ENCODE data around the gene SETD1A.

Gene SETD1A

GRCh38 chr16:30958175-30959079 lies 873 bp downstream of the SETD1A start:
- ATAC-seq = peak; percentile 14
- Mint-ChIP-seq H3K4me1 (peaks cover 40% of the 10 kb centered on the region), H3K27ac (peak overlapping the region; percentile 97), H3K27me3 (no peaks in the 10 kb centered on the region), H3K9me3 (no peaks in the 10 kb centered on the region), H3K4me3 (peak overlapping the region; percentile 95 to 97)
- no peak for DNase-seq

- H3K9me3 Mint-ChIP-seq = no peaks in the 10 kb centered on the region
- no peaks in the 10 kb centered on the region for H3K27me3 Mint-ChIP-seq
- no peak for DNase-seq
- no peak for ATAC-seq
- H3K4me1 Mint-ChIP-seq = peaks cover 33% of the 10 kb centered on the region
- no peak overlapping the region for H3K4me3 Mint-ChIP-seq
- H3K27ac Mint-ChIP-seq = peak overlapping the region in 1 of 2 donors; percentile 23
Measured at GRCh38 chr16:30961384-30961783, 3.8 kb downstream of the SETD1A start.

- Mint-ChIP-seq H3K27me3 (no peaks in the 10 kb centered on the region), H3K4me3 (no peak overlapping the region), H3K27ac (peak overlapping the region in 1 of 2 donors; percentile 80), H3K9me3 (no peaks in the 10 kb centered on the region), H3K4me1 (peaks cover 20% of the 10 kb centered on the region)
- ATAC-seq (no peak), DNase-seq (no peak)
Measured at GRCh38 chr16:30963925-30964511, 6.5 kb downstream of the SETD1A start.

DNA sequence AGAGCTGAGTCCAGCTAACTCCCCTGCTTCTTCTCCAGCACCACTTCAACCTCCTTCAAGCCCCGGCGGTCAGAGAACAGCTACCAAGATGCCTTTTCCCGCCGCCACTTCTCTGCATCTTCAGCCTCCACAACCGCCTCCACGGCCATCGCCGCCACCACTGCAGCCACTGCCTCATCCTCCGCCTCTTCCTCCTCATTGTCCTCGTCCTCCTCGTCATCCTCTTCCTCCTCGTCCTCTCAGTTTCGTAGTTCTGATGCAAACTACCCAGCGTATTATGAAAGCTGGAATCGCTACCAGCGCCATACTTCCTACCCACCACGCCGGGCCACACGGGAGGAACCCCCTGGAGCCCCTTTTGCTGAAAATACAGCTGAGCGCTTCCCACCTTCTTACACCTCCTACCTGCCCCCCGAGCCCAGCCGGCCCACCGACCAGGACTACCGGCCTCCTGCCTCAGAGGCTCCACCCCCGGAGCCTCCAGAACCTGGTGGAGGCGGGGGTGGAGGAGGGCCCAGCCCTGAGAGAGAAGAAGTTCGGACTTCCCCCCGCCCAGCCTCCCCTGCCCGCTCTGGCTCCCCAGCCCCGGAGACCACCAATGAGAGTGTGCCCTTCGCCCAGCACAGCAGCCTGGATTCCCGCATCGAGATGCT lies 7.1 kb downstream of the SETD1A start:
- Mint-ChIP-seq H3K4me3 (no peak overlapping the region), H3K27me3 (no peaks in the 10 kb centered on the region), H3K9me3 (no peaks in the 10 kb centered on the region), H3K4me1 (peaks cover 13% of the 10 kb centered on the region), H3K27ac (peak overlapping the region in 1 of 2 donors; percentile 19)
- DNase-seq (no peak), ATAC-seq (no peak)

- no peak for DNase-seq
- peaks cover 7% of the 10 kb centered on the region for H3K4me1 Mint-ChIP-seq
- H3K9me3 Mint-ChIP-seq = no peaks in the 10 kb centered on the region
- no peaks in the 10 kb centered on the region for H3K27me3 Mint-ChIP-seq
- peak; percentile 31 for ATAC-seq
- H3K27ac Mint-ChIP-seq = no peak overlapping the region
- H3K4me3 Mint-ChIP-seq = no peak overlapping the region
Measured at GRCh38 chr16:30965436-30965835, 7.9 kb downstream of the SETD1A start.

- peak overlapping the region in 1 of 2 donors; percentile 14 for H3K27ac Mint-ChIP-seq
- H3K9me3 Mint-ChIP-seq = no peaks in the 10 kb centered on the region
- ATAC-seq (peak; percentile 5), DNase-seq (no peak)
- no peak overlapping the region for H3K4me3 Mint-ChIP-seq
- H3K4me1 Mint-ChIP-seq = peaks cover 7% of the 10 kb centered on the region
- H3K27me3 Mint-ChIP-seq = no peaks in the 10 kb centered on the region
Measured at GRCh38 chr16:30966033-30966619, 8.6 kb downstream of the SETD1A start.

GRCh38 chr16:30967795-30968194 lies 10.2 kb downstream of the SETD1A start:
- Mint-ChIP-seq H3K27ac (no peak overlapping the region), H3K27me3 (no peaks in the 10 kb centered on the region), H3K4me3 (no peak overlapping the region), H3K4me1 (peaks cover 7% of the 10 kb centered on the region), H3K9me3 (no peaks in the 10 kb centered on the region)
- DNase-seq = no peak
- ATAC-seq = no peak

GRCh38 chr16:30969246-30969842 lies 11.8 kb downstream of the SETD1A start:
- H3K27me3 Mint-ChIP-seq = no peaks in the 10 kb centered on the region
- H3K27ac Mint-ChIP-seq = peak overlapping the region in 1 of 2 donors; percentile 38
- no peak overlapping the region for H3K4me3 Mint-ChIP-seq
- H3K4me1 Mint-ChIP-seq = peaks cover 7% of the 10 kb centered on the region
- ATAC-seq (no peak), DNase-seq (no peak)
- H3K9me3 Mint-ChIP-seq = no peaks in the 10 kb centered on the region

GRCh38 chr16:30971298-30971697 lies 13.7 kb downstream of the SETD1A start:
- Mint-ChIP-seq H3K4me1 (peaks cover 2% of the 10 kb centered on the region), H3K27ac (peak overlapping the region in 1 of 2 donors; percentile 54), H3K27me3 (no peaks in the 10 kb centered on the region), H3K4me3 (no peak overlapping the region), H3K9me3 (no peaks in the 10 kb centered on the region)
- DNase-seq (no peak), ATAC-seq (no peak)

- no peak for DNase-seq
- H3K4me3 Mint-ChIP-seq = no peak overlapping the region
- no peaks in the 10 kb centered on the region for H3K27me3 Mint-ChIP-seq
- ATAC-seq = no peak
- H3K27ac Mint-ChIP-seq = no peak overlapping the region
- H3K9me3 Mint-ChIP-seq = no peaks in the 10 kb centered on the region
- no peaks in the 10 kb centered on the region for H3K4me1 Mint-ChIP-seq
Measured at GRCh38 chr16:30972872-30973271, 15.3 kb downstream of the SETD1A start.

GRCh38 chr16:30974348-30974747 lies 16.8 kb downstream of the SETD1A start:
- DNase-seq (no peak), ATAC-seq (no peak)
- H3K9me3 Mint-ChIP-seq = no peaks in the 10 kb centered on the region
- H3K4me3 Mint-ChIP-seq = no peak overlapping the region
- H3K27me3 Mint-ChIP-seq = no peaks in the 10 kb centered on the region
- no peaks in the 10 kb centered on the region for H3K4me1 Mint-ChIP-seq
- peak overlapping the region; percentile 1 to 49 for H3K27ac Mint-ChIP-seq

DNA sequence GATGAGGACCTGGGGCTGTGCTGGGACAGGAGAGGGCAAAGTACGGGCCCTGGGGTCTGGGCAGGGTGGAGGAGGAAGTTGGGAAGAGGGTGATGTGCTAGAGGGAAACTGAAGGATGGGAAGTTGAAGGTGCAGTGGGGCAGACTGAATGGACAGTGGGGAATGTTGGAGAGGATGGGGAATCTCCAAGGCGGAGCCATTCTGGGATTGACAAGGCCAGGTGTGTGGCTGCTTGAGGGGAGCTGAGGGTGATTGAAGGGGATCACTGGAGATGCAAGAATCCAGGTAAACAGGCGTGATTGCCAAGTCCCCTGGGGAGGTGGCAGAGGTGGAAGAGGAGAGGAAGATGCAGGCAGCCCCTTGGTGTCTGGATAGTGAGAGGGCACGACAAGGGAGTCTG lies 18.9 kb downstream of the SETD1A start:
- Mint-ChIP-seq H3K27ac (peak overlapping the region in 1 of 2 donors; percentile 81), H3K4me3 (no peak overlapping the region), H3K27me3 (no peaks in the 10 kb centered on the region), H3K9me3 (no peaks in the 10 kb centered on the region), H3K4me1 (no peaks in the 10 kb centered on the region)
- ATAC-seq (no peak), DNase-seq (no peak)

GRCh38 chr16:30977502-30977901 lies 19.9 kb downstream of the SETD1A start:
- no peak overlapping the region for H3K4me3 Mint-ChIP-seq
- peak; percentile 36 for ATAC-seq

DNA sequence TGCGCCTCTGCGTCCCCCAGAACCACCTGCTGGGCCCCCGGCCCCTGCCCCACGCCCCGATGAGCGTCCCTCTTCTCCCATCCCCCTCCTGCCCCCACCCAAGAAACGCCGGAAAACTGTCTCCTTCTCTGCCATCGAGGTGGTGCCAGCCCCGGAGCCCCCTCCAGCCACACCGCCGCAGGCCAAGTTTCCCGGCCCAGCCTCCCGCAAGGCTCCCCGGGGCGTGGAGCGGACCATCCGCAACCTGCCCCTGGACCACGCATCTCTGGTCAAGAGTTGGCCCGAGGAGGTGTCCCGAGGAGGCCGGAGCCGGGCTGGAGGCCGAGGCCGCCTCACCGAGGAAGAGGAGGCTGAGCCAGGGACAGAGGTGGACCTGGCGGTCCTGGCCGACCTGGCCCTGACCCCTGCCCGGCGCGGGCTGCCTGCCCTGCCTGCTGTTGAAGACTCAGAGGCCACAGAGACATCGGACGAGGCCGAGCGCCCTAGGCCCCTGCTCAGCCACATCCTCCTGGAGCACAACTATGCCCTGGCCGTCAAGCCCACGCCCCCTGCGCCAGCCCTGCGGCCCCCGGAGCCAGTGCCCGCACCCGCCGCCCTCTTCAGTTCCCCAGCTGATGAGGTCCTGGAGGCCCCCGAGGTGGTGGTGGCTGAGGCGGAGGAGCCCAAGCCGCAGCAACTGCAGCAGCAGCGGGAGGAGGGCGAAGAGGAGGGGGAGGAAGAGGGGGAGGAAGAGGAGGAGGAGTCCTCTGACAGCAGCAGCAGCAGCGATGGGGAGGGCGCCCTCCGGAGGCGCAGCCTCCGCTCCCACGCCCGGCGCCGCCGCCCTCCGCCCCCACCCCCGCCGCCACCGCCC lies 21.8 kb downstream of the SETD1A start:
- no peak overlapping the region for H3K27ac Mint-ChIP-seq
- H3K9me3 Mint-ChIP-seq = no peaks in the 10 kb centered on the region
- DNase-seq (no peak), ATAC-seq (no peak)
- H3K27me3 Mint-ChIP-seq = no peaks in the 10 kb centered on the region
- H3K4me3 Mint-ChIP-seq = no peak overlapping the region
- H3K4me1 Mint-ChIP-seq = peaks cover 12% of the 10 kb centered on the region

More at GRCh38 chr16:30977502-30977901, 19.9 kb downstream of the SETD1A start:
- Mint-ChIP-seq H3K9me3 (no peaks in the 10 kb centered on the region), H3K27ac (peak overlapping the region in 1 of 2 donors; percentile 38), H3K4me1 (no peaks in the 10 kb centered on the region), H3K27me3 (no peaks in the 10 kb centered on the region)
- no peak for DNase-seq

DNA sequence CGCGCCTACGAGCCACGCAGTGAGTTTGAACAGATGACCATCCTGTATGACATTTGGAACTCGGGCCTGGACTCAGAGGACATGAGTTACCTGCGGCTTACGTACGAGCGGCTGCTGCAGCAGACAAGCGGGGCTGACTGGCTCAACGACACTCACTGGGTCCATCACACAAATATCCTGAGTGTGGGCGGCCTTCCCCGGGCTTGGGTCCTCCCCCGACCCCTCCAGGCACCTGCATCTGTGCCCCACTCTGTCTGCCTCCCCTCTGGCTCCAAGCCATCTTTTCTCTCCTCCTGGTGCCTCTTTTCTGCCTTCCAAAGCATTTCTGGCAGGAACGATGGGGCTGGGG lies 22.4 kb downstream of the SETD1A start:
- H3K27me3 Mint-ChIP-seq = no peaks in the 10 kb centered on the region
- H3K4me3 Mint-ChIP-seq = no peak overlapping the region
- H3K4me1 Mint-ChIP-seq = peaks cover 18% of the 10 kb centered on the region
- DNase-seq = no peak
- H3K9me3 Mint-ChIP-seq = no peaks in the 10 kb centered on the region
- H3K27ac Mint-ChIP-seq = no peak overlapping the region
- no peak for ATAC-seq

Data from stimulated activated naive CD8-positive, alpha-beta T cell treated with anti-CD3 and anti-CD28 coated beads, Interleukin-15, amount 100 ng/mL, for 72 hours (primary cell).